A549 (cell line): Measurements from ENCODE around the gene UVSSA. TPM values are rescaled to one million over a fixed set of nuclear protein-coding genes. Genes with fewer than 3 reads are reported as not detected.
"Not testable (repeated sequence)": the region's sequence is repeated elsewhere in the genome, so short reads cannot be mapped to it uniquely, and the experiment has no call there.

Source experiments
- ATAC-seq, 2 experiments: fragments of 200-7000 bp in 1 of 2; fragments of >200 bp in 1 of 2; cut with Nextera tagmentation in 1 of 2; cut with Tn5 transposase in 1 of 2; 3 replicates each; pipeline versions ENCODE4 v1.8.0 to v1.9.1; 2018 to 2020; ENCODE audit warnings: mild to moderate bottlenecking in 1 of 2, moderate library complexity in 1 of 2
- CTCF ChIA-PET: fragments of 300-600 bp; sonication (Branson Sonifier 250); formaldehyde crosslinking; extraction: SDS; loops from one replicate; lab custom pipeline; 2021; ENCODE audit warnings: antibody characterized with exemption, inconsistent platforms; lab: Yijun Ruan, JAX
- POLR2A ChIA-PET: fragments of 350-600 bp; formaldehyde crosslinking; extraction: SDS; loops from one replicate; lab custom pipeline; 2021; ENCODE audit warnings: antibody characterized with exemption, inconsistent platforms; lab: Yijun Ruan, JAX
- DNase-seq, 2 experiments: peaks; one replicate each; pipeline versions ENCODE4 v3.0.0 to v3.0.0-alpha.2; 2011 to 2016; ENCODE audit warnings: low read depth in 1 of 2, low spot score in 1 of 2
- FAIRE-seq: peaks from 2 replicates; lab custom pipeline; 2011; peaks lifted over from hg19 to GRCh38; lab: Jason Lieb, UNC
- H3K27ac ChIP-seq, 2 experiments: fragments of >200 bp; sonication (Bioruptor Twin); formaldehyde crosslinking; 3 replicates each; pipeline ENCODE4 v1.5.1; 2016 to 2017
- H3K4me1 ChIP-seq: fragments of >200 bp; sonication (Bioruptor Twin); formaldehyde crosslinking; 3 replicates; pipeline ENCODE4 v1.6.1; 2016
- H3K4me2 ChIP-seq: fragments of >200 bp; sonication (Bioruptor Twin); formaldehyde crosslinking; 3 replicates; pipeline ENCODE4 v1.6.1; 2016
- H3K4me3 ChIP-seq: fragments of >200 bp; sonication (Bioruptor Twin); formaldehyde crosslinking; 3 replicates; pipeline ENCODE4 v1.5.1; 2016
- H3K9me3 ChIP-seq: fragments of >200 bp; sonication (Bioruptor Twin); formaldehyde crosslinking; 3 replicates; pipeline ENCODE4 v1.6.1; 2016
- ATOH8 ChIP-seq: fragments of 250-450 bp; sonication (Bioruptor Pico); IDR thresholded peaks from 2 replicates; pipeline ENCODE4 v1.5.0; 2020; ENCODE audit warnings: low read depth, mild to moderate bottlenecking, moderate library complexity
- CBX2 ChIP-seq: fragments of 200-600 bp; sonication (generic); IDR thresholded peaks from 2 replicates; pipeline ENCODE4 v1.6.1; 2016; ENCODE audit warnings: low read depth, mild to moderate bottlenecking, borderline replicate concordance
- CBX8 ChIP-seq: fragments of 200-600 bp; sonication (generic); IDR thresholded peaks from 2 replicates; pipeline ENCODE4 v1.6.1; 2016
- CEBPB ChIP-seq, 2 experiments: fragments of >200 bp in 1 of 2; sonication (Bioruptor Twin) in 1 of 2; formaldehyde crosslinking in 1 of 2; IDR thresholded peaks; 2 replicates each; pipeline ENCODE4 v1.6.1; 2012 to 2016
- CHD2 ChIP-seq: fragments of 150-350 bp; IDR thresholded peaks from 2 replicates; pipeline ENCODE4 v1.6.1; 2014; ENCODE audit warnings: low read length; ENCODE audit not compliant: partially characterized antibody
- CHD4 ChIP-seq: fragments of 200-600 bp; sonication (generic); IDR thresholded peaks from 2 replicates; pipeline ENCODE4 v1.6.1; 2016; ENCODE audit warnings: antibody characterized with exemption, mild to moderate bottlenecking, borderline replicate concordance
- E2F6 ChIP-seq: IDR thresholded peaks from 2 replicates; pipeline ENCODE4 v1.6.1; 2012; ENCODE audit warnings: low read depth, borderline replicate concordance
- EHMT2 ChIP-seq: fragments of 200-600 bp; sonication (generic); IDR thresholded peaks from 2 replicates; pipeline ENCODE4 v1.6.1; 2016; ENCODE audit warnings: antibody characterized with exemption, low read depth, mild to moderate bottlenecking, moderate library complexity
- FOSL2 ChIP-seq, 2 experiments: fragments of 450-650 bp in 1 of 2; fragments of >200 bp in 1 of 2; sonication (Bioruptor Twin) in 1 of 2; formaldehyde crosslinking; IDR thresholded peaks; 2 replicates each; pipeline versions ENCODE4 v1.5.0 to v1.6.1; 2016 to 2020; ENCODE audit warnings: mild to moderate bottlenecking in 1 of 2, moderate library complexity in 1 of 2
- HDAC2 ChIP-seq: fragments of 200-600 bp; sonication (generic); IDR thresholded peaks from 2 replicates; pipeline ENCODE4 v1.6.1; 2016
- HES2 ChIP-seq: fragments of >200 bp; sonication (Bioruptor Twin); formaldehyde crosslinking; IDR thresholded peaks from 2 replicates; pipeline ENCODE4 v1.6.1; 2016
- HEYL ChIP-seq: fragments of 250-450 bp; sonication (Bioruptor Pico); IDR thresholded peaks from 2 replicates; pipeline ENCODE4 v1.8.0; 2021; ENCODE audit warnings: mild to moderate bottlenecking, moderate library complexity
- HMGXB4 ChIP-seq: fragments of 250-450 bp; sonication (Bioruptor Pico); IDR thresholded peaks from 2 replicates; pipeline ENCODE4 v1.5.0; 2021; ENCODE audit warnings: mild to moderate bottlenecking, moderate library complexity, borderline replicate concordance
- HOXA7 ChIP-seq: fragments of 250-450 bp; sonication (Bioruptor Pico); IDR thresholded peaks from 2 replicates; pipeline ENCODE4 v1.5.0; 2020; ENCODE audit warnings: mild to moderate bottlenecking, moderate library complexity
- HOXB5 ChIP-seq: fragments of 250-450 bp; sonication (Bioruptor Pico); IDR thresholded peaks from 2 replicates; pipeline ENCODE4 v1.5.0; 2020; ENCODE audit warnings: mild to moderate bottlenecking, moderate library complexity
- JUNB ChIP-seq: fragments of >200 bp; sonication (Bioruptor Twin); formaldehyde crosslinking; IDR thresholded peaks from 2 replicates; pipeline ENCODE4 v1.6.1; 2016
- MAX ChIP-seq: IDR thresholded peaks from 2 replicates; pipeline ENCODE4 v1.6.1; 2012
- MAZ ChIP-seq: fragments of 150-350 bp; IDR thresholded peaks from 2 replicates; pipeline ENCODE4 v1.6.1; 2014; ENCODE audit warnings: antibody characterized with exemption, low read depth, low read length, borderline replicate concordance
- PHF8 ChIP-seq: fragments of 200-600 bp; sonication (generic); IDR thresholded peaks from 2 replicates; pipeline ENCODE4 v1.6.1; 2016; ENCODE audit warnings: low read depth, mild to moderate bottlenecking, antibody characterized with exemption, moderate library complexity, borderline replicate concordance
- RAD21 ChIP-seq, 2 experiments: fragments of >200 bp in 1 of 2; sonication (Bioruptor Twin) in 1 of 2; formaldehyde crosslinking in 1 of 2; IDR thresholded peaks in 1 of 2; conservative IDR thresholded peaks in 1 of 2; 2 replicates in 1 of 2; 3 replicates in 1 of 2; pipeline ENCODE4 v1.6.1; 2012 to 2018; ENCODE audit warnings: inconsistent platforms in 1 of 2
- RARB ChIP-seq: fragments of 250-450 bp; sonication (Bioruptor Pico); IDR thresholded peaks from 2 replicates; pipeline ENCODE4 v1.8.0; 2021; ENCODE audit warnings: mild to moderate bottlenecking, moderate library complexity
- RCOR1 ChIP-seq: fragments of 150-350 bp; IDR thresholded peaks from 2 replicates; pipeline ENCODE4 v1.6.1; 2014; ENCODE audit warnings: antibody characterized with exemption, low read length, low read depth
- RNF2 ChIP-seq: fragments of 200-600 bp; sonication (generic); IDR thresholded peaks from 2 replicates; pipeline ENCODE4 v1.6.1; 2016; ENCODE audit warnings: low read depth, mild to moderate bottlenecking, antibody characterized with exemption, moderate library complexity, borderline replicate concordance
- ZNF302 ChIP-seq: fragments of 250-450 bp; sonication (Bioruptor Pico); IDR thresholded peaks from 2 replicates; pipeline ENCODE4 v1.9.0; 2021; ENCODE audit warnings: inconsistent platforms, mild to moderate bottlenecking, moderate library complexity
- WGBS: methylation state at CpG from one replicate; pipeline ENCODE4 v1.1.6; 2017; ENCODE audit errors: missing lambda C conversion rate; 5-methylcytosine and 5-hydroxymethylcytosine counted together
- polyA plus RNA-seq, 4 experiments: library from polyadenylated mRNA; depleted of rRNA in 3 of 4; stranded (reverse); fragments of >200 nt; fragmentation: RNase III in 1 of 4; extraction: RNeasy Plus Mini Kit Qiagen cat#74134 plus additional on column Dnase treatment in 1 of 4; gene quantifications; 2 replicates in 3 of 4; 3 replicates in 1 of 4; pipeline ENCODE4 v1.2.3, GENCODE V29; 2011 to 2017

The UVSSA gene
- polyA plus RNA-seq, 2 of the 4 experiments (the other 2 are of a cell fraction) = 4.5 to 6.9 TPM

- ATAC-seq = no peak
- Histone ChIP-seq H3K4me2 (no peak overlapping the region), H3K9me3 (no peaks in the 10 kb centered on the region), H3K4me1 (no peaks in the 10 kb centered on the region), H3K4me3 (no peak overlapping the region), H3K27ac (no peak overlapping the region)
- TF ChIP-seq E2F6 (no peak), EHMT2 (no peak), CEBPB (IDR thresholded peaks at IDR 0.05) (no peak)
- FAIRE-seq = no peak
- no peak for DNase-seq
- ChIA-PET CTCF (no interaction called here), POLR2A (no interaction called here)
- WGBS = 80% methylated on average over 2 of the region's 6 CpGs
Observed at GRCh38 chr4:1334579-1334895, 12.5 kb upstream of the UVSSA start.

GRCh38 chr4:1335193-1335883, 11.7 kb upstream of the UVSSA start:
- H3K4me3 ChIP-seq, H3K27ac ChIP-seq, FAIRE-seq, H3K4me2 ChIP-seq, ATAC-seq, DNase-seq, CTCF ChIA-PET, H3K4me1 ChIP-seq, H3K9me3 ChIP-seq, POLR2A ChIA-PET: not testable (repeated sequence)
- WGBS = 100% methylated on average over 2 of the region's 4 CpGs

- peak in 1 of 2 experiments; percentile 17 for DNase-seq
- no peaks in the 10 kb centered on the region for H3K4me1 ChIP-seq
- H3K9me3 ChIP-seq = no peaks in the 10 kb centered on the region
- TF ChIP-seq MAX (no peak), EHMT2 (no peak), HDAC2 (no peak), RNF2 (no peak), RARB (no peak), E2F6 (no peak), RAD21 (conservative IDR thresholded peaks at IDR 0.05 in 1 of 2, IDR thresholded peaks at IDR 0.05 in 1 of 2) (no peak), CBX8 (no peak), JUNB (no peak), MAZ (no peak), HEYL (CRISPR knock-in tag) (no peak), HMGXB4 (no peak), HOXB5 (CRISPR knock-in tag) (no peak), HOXA7 (CRISPR knock-in tag) (no peak)
- no peak overlapping the region for H3K4me3 ChIP-seq
- ATAC-seq = no peak
- CTCF ChIA-PET = no interaction called here
- POLR2A ChIA-PET = no interaction called here
- H3K27ac ChIP-seq = no peak overlapping the region
- WGBS = 90% methylated on average over 5 of the region's 7 CpGs
- H3K4me2 ChIP-seq = no peak overlapping the region
- no peak for FAIRE-seq
Observed at GRCh38 chr4:1336088-1336491, 10.9 kb upstream of the UVSSA start.

- no peak overlapping the region for H3K4me3 ChIP-seq
- POLR2A ChIA-PET = no interaction called here
- ATAC-seq (peak; percentile 23 to 57; a peak in 2 of 6 replicates), DNase-seq (no peak), FAIRE-seq (no peak)
- no peaks in the 10 kb centered on the region for H3K4me1 ChIP-seq
- H3K9me3 ChIP-seq = no peaks in the 10 kb centered on the region
- H3K4me2 ChIP-seq = no peak overlapping the region
- WGBS = 76% methylated on average over 5 of the region's 11 CpGs
- CTCF ChIA-PET = no interaction called here
- no peak overlapping the region for H3K27ac ChIP-seq
- TF ChIP-seq ATOH8 (CRISPR knock-in tag) = no peak
- no peak for TF ChIP-seq CEBPB (IDR thresholded peaks at IDR 0.05)
- no peak for TF ChIP-seq HES2
- no peak for TF ChIP-seq HDAC2
- TF ChIP-seq CHD4 = no peak
- TF ChIP-seq PHF8 = no peak
- no peak for TF ChIP-seq CHD2
- no peak for TF ChIP-seq RCOR1
- no peak for TF ChIP-seq HOXA7 (CRISPR knock-in tag)
- TF ChIP-seq ZNF302 (CRISPR knock-in tag) = no peak
- TF ChIP-seq FOSL2 (IDR thresholded peaks at IDR 0.05) = no peak
- no peak for TF ChIP-seq FOSL2 (CRISPR knock-in tag; IDR thresholded peaks at IDR 0.05)
- no peak for TF ChIP-seq CBX2
Observed at GRCh38 chr4:1337376-1337831, 9.6 kb upstream of the UVSSA start.
